H1 (cell line): ENCODE results near the gene SBK2. TPM values are rescaled to one million over a fixed set of nuclear protein-coding genes. Genes with fewer than 3 reads are reported as not detected.

Source experiments
- CTCF ChIA-PET: fragments of 300-600 bp; sonication (Branson Sonifier 250); formaldehyde crosslinking; loops from one replicate; lab custom pipeline; 2021; ENCODE audit not compliant: partially characterized antibody; lab: Charles Lee
- POLR2A ChIA-PET: fragments of 300-600 bp; sonication (Branson Sonifier 250); formaldehyde crosslinking; loops from one replicate; lab custom pipeline; 2021; ENCODE audit warnings: inconsistent platforms; ENCODE audit not compliant: partially characterized antibody; lab: Charles Lee
- DNase-seq, 2 experiments: peaks; one replicate each; pipeline versions ENCODE4 v3.0.0 to v3.0.0-alpha.2; 2010 to 2022; ENCODE audit warnings: low spot score in 2 of 2, low read depth in 1 of 2, mixed read lengths in 1 of 2
- FAIRE-seq: peaks from 2 replicates; lab custom pipeline; 2011; peaks lifted over from hg19 to GRCh38; lab: Jason Lieb, UNC
- H2AFZ ChIP-seq: 2 replicates; pipeline ENCODE4 v1.8.1; 2012; ENCODE audit warnings: low read length, inconsistent platforms
- H2AK5ac ChIP-seq: 2 replicates; pipeline ENCODE4 v1.6.1; 2013; ENCODE audit warnings: low read depth, low read length
- H2BK120ac ChIP-seq: replicated peaks from 2 replicates; pipeline ENCODE3; 2013; ENCODE audit warnings: low read depth, low read length, inconsistent platforms
- H2BK12ac ChIP-seq: 2 replicates; pipeline ENCODE4 v1.6.1; 2013; ENCODE audit warnings: low read depth, low read length
- H2BK15ac ChIP-seq: 2 replicates; pipeline ENCODE4 v1.6.1; 2013; ENCODE audit warnings: low read length
- H2BK20ac ChIP-seq: 2 replicates; pipeline ENCODE4 v1.6.1; 2013; ENCODE audit warnings: low read length
- H2BK5ac ChIP-seq: 2 replicates; pipeline ENCODE4 v1.6.1; 2013; ENCODE audit warnings: low read depth, low read length
- H3K14ac ChIP-seq: 2 replicates; pipeline ENCODE4 v1.6.1; 2013; ENCODE audit warnings: inconsistent platforms; ENCODE audit not compliant: insufficient read length
- H3K18ac ChIP-seq: 2 replicates; pipeline ENCODE4 v1.6.1; 2013; ENCODE audit warnings: low read length; ENCODE audit errors: extremely low read depth
- H3K23ac ChIP-seq: 2 replicates; pipeline ENCODE4 v1.6.1; 2013; ENCODE audit warnings: inconsistent platforms; ENCODE audit not compliant: insufficient read length
- H3K23me2 ChIP-seq: 2 replicates; pipeline ENCODE4 v1.6.1; 2013; ENCODE audit warnings: low read depth, low read length
- H3K27ac ChIP-seq: 2 replicates; pipeline ENCODE4 v1.6.1; 2011; ENCODE audit warnings: low read depth, low read length, inconsistent platforms
- H3K27me3 ChIP-seq, 4 experiments: replicated peaks in 1 of 4; 1 replicate in 1 of 4; 2 replicates in 3 of 4; pipeline versions ENCODE4 v1.6.1 to v1.8.1; 2011 to 2013; ENCODE audit warnings: low read length in 3 of 4, mild to moderate bottlenecking in 3 of 4, inconsistent platforms in 2 of 4, mixed read lengths in 2 of 4, moderate library complexity in 1 of 4; ENCODE audit not compliant: control insufficient read depth in 3 of 4, insufficient read depth in 3 of 4; ENCODE audit errors: extremely low read depth in 1 of 4
- H3K36me3 ChIP-seq, 4 experiments: 2 replicates each; pipeline versions ENCODE4 v1.6.1 to v1.8.1; 2011 to 2013; ENCODE audit warnings: mild to moderate bottlenecking in 4 of 4, low read length in 3 of 4, moderate library complexity in 2 of 4, control low read depth in 1 of 4, inconsistent platforms in 1 of 4; ENCODE audit not compliant: insufficient read depth in 4 of 4, control insufficient read depth in 2 of 4
- H3K4ac ChIP-seq: replicated peaks from 2 replicates; pipeline ENCODE3; 2013; ENCODE audit warnings: low read length, low read depth, mixed read lengths, inconsistent platforms; ENCODE audit not compliant: insufficient read length
- H3K4me1 ChIP-seq, 4 experiments: replicated peaks in 1 of 4; 1 replicate in 1 of 4; 2 replicates in 3 of 4; pipeline versions ENCODE4 v1.6.1 to v1.8.1; 2011 to 2013; ENCODE audit warnings: low read length in 3 of 4, inconsistent platforms in 2 of 4, mixed read lengths in 1 of 4; ENCODE audit not compliant: insufficient read depth in 4 of 4, control insufficient read depth in 3 of 4
- H3K4me2 ChIP-seq, 2 experiments: 2 replicates each; pipeline versions ENCODE4 v1.6.1 to v1.8.1; 2011 to 2013; ENCODE audit warnings: low read depth in 2 of 2, low read length in 2 of 2, control low read depth in 1 of 2, inconsistent platforms in 1 of 2, mild to moderate bottlenecking in 1 of 2; ENCODE audit not compliant: insufficient read depth in 1 of 2
- H3K4me3 ChIP-seq, 4 experiments: fragments of 200-600, 300-600 bp in 1 of 4; sonication (generic), shearing (Covaris generic), sonication (Bioruptor Twin) in 1 of 4; 2 replicates each; pipeline versions ENCODE4 v1.5.1 to v1.8.1; 2011 to 2016; ENCODE audit warnings: low read length in 4 of 4, low read depth in 3 of 4, control low read depth in 2 of 4, inconsistent platforms in 2 of 4, mild to moderate bottlenecking in 2 of 4, mixed read lengths in 1 of 4, moderate library complexity in 1 of 4; ENCODE audit not compliant: insufficient read depth in 2 of 4; ENCODE audit errors: extremely low read depth in 1 of 4
- H3K56ac ChIP-seq: replicated peaks from 2 replicates; pipeline ENCODE3; 2013; ENCODE audit warnings: low read depth, mild to moderate bottlenecking, mixed read lengths, low read length, inconsistent platforms; ENCODE audit not compliant: insufficient read length
- H3K79me1 ChIP-seq: 2 replicates; pipeline ENCODE4 v1.6.1; 2013; ENCODE audit warnings: low read depth, low read length, control low read depth
- H3K79me2 ChIP-seq, 2 experiments: 2 replicates each; pipeline versions ENCODE4 v1.6.1 to v1.8.1; 2012 to 2013; ENCODE audit warnings: low read length in 2 of 2, mild to moderate bottlenecking in 2 of 2, inconsistent platforms in 1 of 2; ENCODE audit not compliant: insufficient read depth in 2 of 2, control insufficient read depth in 1 of 2
- H3K9ac ChIP-seq, 4 experiments: replicated peaks in 1 of 4; 1 replicate in 1 of 4; 2 replicates in 3 of 4; pipeline versions ENCODE4 v1.6.1 to v1.8.1; 2011 to 2013; ENCODE audit warnings: low read depth in 3 of 4, low read length in 3 of 4, control low read depth in 2 of 4, mild to moderate bottlenecking in 2 of 4, moderate library complexity in 2 of 4, inconsistent platforms in 1 of 4; ENCODE audit errors: extremely low read depth in 1 of 4
- H3K9me3 ChIP-seq, 2 experiments: 2 replicates each; pipeline versions ENCODE4 v1.6.1 to v1.8.1; 2012 to 2013; ENCODE audit warnings: mild to moderate bottlenecking in 2 of 2, moderate library complexity in 2 of 2, control low read depth in 1 of 2, inconsistent platforms in 1 of 2, low read depth in 1 of 2, low read length in 1 of 2, mixed read lengths in 1 of 2; ENCODE audit not compliant: insufficient read depth in 2 of 2
- H4K20me1 ChIP-seq, 2 experiments: replicated peaks in 1 of 2; 2 replicates each; pipeline versions ENCODE3 to v1.8.1; 2011 to 2013; ENCODE audit warnings: inconsistent platforms in 2 of 2, low read length in 2 of 2, mild to moderate bottlenecking in 1 of 2; ENCODE audit not compliant: insufficient read depth in 2 of 2, control insufficient read depth in 1 of 2
- H4K5ac ChIP-seq: 2 replicates; pipeline ENCODE4 v1.6.1; 2013; ENCODE audit warnings: low read length, low read depth, mixed read lengths, inconsistent platforms; ENCODE audit not compliant: insufficient read length
- H4K8ac ChIP-seq: 2 replicates; pipeline ENCODE4 v1.8.0; 2013; ENCODE audit warnings: mild to moderate bottlenecking, moderate library complexity, low read length, inconsistent platforms; ENCODE audit not compliant: insufficient read depth; ENCODE audit errors: extremely low read depth
- H4K91ac ChIP-seq: replicated peaks from 2 replicates; pipeline ENCODE3; 2013; ENCODE audit warnings: low read length, mixed read lengths, inconsistent platforms; ENCODE audit not compliant: insufficient read length
- BCL11A ChIP-seq, 2 experiments: IDR thresholded peaks; one replicate each; pipeline ENCODE4 v1.6.1; 2011; ENCODE audit warnings: low read depth in 2 of 2, low read length in 2 of 2, mild to moderate bottlenecking in 2 of 2
- CHD1 ChIP-seq: IDR thresholded peaks from 2 replicates; pipeline ENCODE4 v1.6.1; 2012; ENCODE audit warnings: low read depth, low read length, improper control_type of control experiment
- JUN ChIP-seq: IDR thresholded peaks from 2 replicates; pipeline ENCODE4 v1.6.1; 2011; ENCODE audit warnings: low read depth, mild to moderate bottlenecking, improper control_type of control experiment, low read length
- KDM4A ChIP-seq: IDR thresholded peaks from one replicate; pipeline ENCODE4 v1.7.1; 2012; ENCODE audit warnings: low read depth, mild to moderate bottlenecking, moderate library complexity, low read length, inconsistent platforms; ENCODE audit not compliant: severe bottlenecking
- KDM5A ChIP-seq: fragments of 200-600 bp; IDR thresholded peaks from 2 replicates; pipeline ENCODE4 v1.7.1; 2012; ENCODE audit warnings: mild to moderate bottlenecking, low read length, inconsistent platforms, mixed read lengths
- POU5F1 ChIP-seq: IDR thresholded peaks from 2 replicates; pipeline ENCODE4 v1.6.1; 2011; ENCODE audit warnings: low read depth, mild to moderate bottlenecking, low read length, moderate library complexity
- RBBP5 ChIP-seq: IDR thresholded peaks from 2 replicates; pipeline ENCODE4 v1.7.1; 2012; ENCODE audit warnings: low read depth, mild to moderate bottlenecking, inconsistent platforms, low read length, moderate library complexity, borderline replicate concordance
- RXRA ChIP-seq: IDR thresholded peaks from 2 replicates; pipeline ENCODE4 v1.6.1; 2011; ENCODE audit warnings: low read depth, mild to moderate bottlenecking, low read length, moderate library complexity; ENCODE audit not compliant: insufficient read depth
- SIX5 ChIP-seq: IDR thresholded peaks from 2 replicates; pipeline ENCODE4 v1.6.1; 2011; ENCODE audit warnings: mild to moderate bottlenecking, low read depth, low read length
- SUZ12 ChIP-seq: fragments of 200-600 bp; sonication (generic); IDR thresholded peaks from 2 replicates; pipeline ENCODE4 v1.6.1; 2012; ENCODE audit warnings: mild to moderate bottlenecking, inconsistent platforms, low read length, moderate library complexity, mixed read lengths
- WGBS, 2 experiments: shearing (Covaris generic) in 1 of 2; methylation state at CpG; one replicate each; pipeline versions ENCODE4 v1.1.6 to v1.1.7; 2013 to 2015; ENCODE audit warnings: low lambda C conversion rate in 2 of 2, mixed read lengths in 2 of 2, inconsistent platforms in 1 of 2, low coverage in 1 of 2, missing lambda C conversion rate in 1 of 2; ENCODE audit not compliant: insufficient replicate concordance in 2 of 2, insufficient coverage in 1 of 2, insufficient read length in 1 of 2; ENCODE audit errors: extremely low coverage in 1 of 2, missing lambda C conversion rate in 1 of 2; 5-methylcytosine and 5-hydroxymethylcytosine counted together
- polyA plus RNA-seq, 7 experiments: library from polyadenylated mRNA; depleted of rRNA in 3 of 7; stranded (reverse) in 5 of 7; unstranded in 2 of 7; fragments of >200 nt in 5 of 7; fragments of 200-250 nt in 2 of 7; gene quantifications; 1 replicate in 5 of 7; 2 replicates in 1 of 7; 4 replicates in 1 of 7; pipeline versions ENCODE4 v1.2.1 to v1.2.3, GENCODE V29; 2011 to 2013; ENCODE audit warnings: missing spikeins in 2 of 7, mixed read lengths in 2 of 7
- total RNA-seq: library from RNA; stranded (reverse); fragmentation: NEBNext Ultra II Directional; extraction: Animal tissue kit (Norgen Biotek cat#: 25700); gene quantifications from 2 replicates; pipeline ENCODE4 v1.2.1, GENCODE V29; 2021

The SBK2 gene
- total and polyA plus RNA-seq, 2 of the 8 experiments (the other 6 are each of a cell fraction or from before 2014, with no cell fraction given), result 3.2 to 4.1 TPM

DNA sequence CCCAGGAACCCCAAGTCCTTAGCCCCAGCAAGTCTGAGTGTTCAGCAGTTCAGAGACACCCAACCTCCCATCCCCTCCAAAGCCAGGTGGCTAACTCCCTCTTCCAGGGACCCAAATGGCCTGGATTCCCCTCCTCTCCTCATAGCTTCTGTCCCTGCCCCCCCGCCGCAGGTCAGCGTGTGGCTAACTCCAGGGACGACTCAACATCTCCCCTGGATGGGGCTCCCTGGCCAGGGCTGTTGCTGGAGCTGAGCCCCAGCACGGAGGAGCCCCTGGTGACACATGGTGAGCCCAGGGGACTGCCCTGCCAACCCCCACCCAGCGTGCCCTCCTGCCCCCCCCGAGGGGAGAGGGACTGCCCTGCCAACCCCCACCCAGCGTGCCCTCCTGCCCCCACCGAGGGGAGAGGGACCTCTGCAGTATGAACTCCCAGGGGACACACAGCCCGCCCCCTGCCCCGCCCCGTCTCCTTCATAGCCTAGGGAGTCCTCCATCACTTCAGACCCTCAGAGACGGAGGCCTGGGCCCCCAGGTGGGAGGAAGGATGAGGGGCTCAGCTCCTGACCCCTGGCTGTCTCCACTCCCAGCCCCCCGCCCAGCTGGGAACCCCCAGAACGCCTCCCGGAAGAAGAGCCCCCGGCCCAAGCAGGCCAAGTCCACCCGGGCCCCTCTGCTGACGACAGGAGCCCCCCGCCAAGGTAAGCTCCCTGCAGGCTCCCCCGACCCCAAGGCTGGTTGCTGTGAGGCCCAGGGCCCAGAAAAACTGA lies 47.0 kb downstream of the SBK2 start:
- Histone ChIP-seq H3K79me2 (peaks cover 0 to 5% of the 10 kb centered on the region in 2 experiments; a peak in 1 of 4 replicates), H4K8ac (peak overlapping the region; percentile 71; the same call in 1 of the 2 replicates), H3K79me1 (peaks cover 4% of the 10 kb centered on the region; the same call in 1 of the 2 replicates), H3K4ac (no peak overlapping the region), H3K27ac (no peak overlapping the region), H3K56ac (no peak overlapping the region), H3K4me2 (peak overlapping the region; percentile 53 to 75; a peak in 3 of 4 replicates), H3K18ac (peak overlapping the region; percentile 78), H2BK120ac (no peak overlapping the region), H3K9ac (no peak overlapping the region; a peak in 2 of 7 replicates), H2AK5ac (no peak overlapping the region), H2BK20ac (no peak overlapping the region), H2BK15ac (no peak overlapping the region; the same call in 1 of the 2 replicates), H3K27me3 (no peaks in the 10 kb centered on the region; a peak in 2 of 7 replicates), H4K91ac (peak overlapping the region; percentile 81), H3K14ac (peak overlapping the region; percentile 61), H4K20me1 (peaks cover 0 to 4% of the 10 kb centered on the region in 2 experiments), H4K5ac (no peak overlapping the region), H3K4me1 (peaks cover 0 to 46% (median 31%) of the 10 kb centered on the region in 4 experiments; a peak in 6 of 7 replicates), H2BK12ac (peak overlapping the region; percentile 84; the same call in 1 of the 2 replicates), H3K23me2 (peaks cover 7% of the 10 kb centered on the region), H3K23ac (no peak overlapping the region), H3K4me3 (peak overlapping the region in 1 of 4 experiments; percentile 57; a peak in 1 of 8 replicates), H2AFZ (no peak overlapping the region), H2BK5ac (0 out of 2 replicates have a peak overlapping the region, but pooled peaks have one; percentile 71), H3K9me3 (no peaks in the 10 kb centered on the region), H3K36me3 (no peaks in the 10 kb centered on the region; a peak in 1 of 8 replicates)
- 64% methylated on average over 9 of the region's 21 CpGs; no CpG with 5 or more reads in 1 of the 2 experiments for WGBS, 2 experiments
- FAIRE-seq, result no peak
- ChIA-PET POLR2A (interaction anchor here (0.8 to 7.5 kb wide), 6 partner anchors 8 to 110 kb away, joined by 3 to 57 read pairs (median 4); partner anchors contain the start of genes FIZ1, UBE2S and ZNF628), CTCF (interaction anchor here (0.7 to 1.9 kb wide), 6 partner anchors 8 to 197 kb away, joined by 3 to 7 read pairs (median 4); no protein-coding TSS in a partner anchor)
- no peak for DNase-seq
- no peak for TF ChIP-seq RXRA
- TF ChIP-seq JUN, result no peak
- TF ChIP-seq SIX5, result no peak
- TF ChIP-seq SUZ12, result no peak
- TF ChIP-seq RBBP5, result no peak
- TF ChIP-seq KDM4A, result no peak
- no peak for TF ChIP-seq CHD1
- TF ChIP-seq KDM5A, result no peak
- TF ChIP-seq BCL11A (IDR thresholded peaks at IDR 0.05; ENCODE audit: low read depth in 2 of 2, low read length in 2 of 2), result no peak
- no peak for TF ChIP-seq POU5F1
